ENCODE results near the gene IFNA7.
"Not testable (repeated sequence)": the region's sequence is repeated elsewhere in the genome, so short reads cannot be mapped to it uniquely, and the experiment has no call there.

Gene IFNA7

DNA sequence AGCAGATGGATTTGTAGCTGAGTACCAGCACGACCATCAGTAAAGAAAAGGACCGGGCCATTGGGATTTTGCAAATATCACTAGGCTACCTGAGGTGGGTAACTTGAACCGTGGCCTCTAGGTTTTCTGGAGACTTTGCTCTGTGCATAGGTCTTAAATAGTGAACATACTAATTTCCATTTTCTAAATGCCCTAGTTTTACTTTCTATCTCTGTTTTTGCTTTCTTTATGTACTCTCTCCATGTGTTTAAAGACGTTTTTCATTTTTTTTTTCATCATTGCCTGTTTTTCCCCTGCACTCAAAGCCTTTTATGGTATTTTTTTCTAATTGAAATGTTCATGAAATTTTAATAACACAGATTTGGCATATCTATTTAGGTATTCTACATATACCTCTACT lies at the start of gene IFNA7:
TSS of gene IFNA7 (minus strand) at position 101 of the 400 bp plus-strand sequence. CDS start at position 61, 40 bp downstream.
- not testable (repeated sequence) for DNase-seq (ENCODE audit: low read depth in 2 of 2)

- no peak for DNase-seq (ENCODE audit: low read depth in 2 of 2)
Observed at GRCh38 chr9:21251638-21252037, 49.6 kb upstream of the IFNA7 start.

DNA sequence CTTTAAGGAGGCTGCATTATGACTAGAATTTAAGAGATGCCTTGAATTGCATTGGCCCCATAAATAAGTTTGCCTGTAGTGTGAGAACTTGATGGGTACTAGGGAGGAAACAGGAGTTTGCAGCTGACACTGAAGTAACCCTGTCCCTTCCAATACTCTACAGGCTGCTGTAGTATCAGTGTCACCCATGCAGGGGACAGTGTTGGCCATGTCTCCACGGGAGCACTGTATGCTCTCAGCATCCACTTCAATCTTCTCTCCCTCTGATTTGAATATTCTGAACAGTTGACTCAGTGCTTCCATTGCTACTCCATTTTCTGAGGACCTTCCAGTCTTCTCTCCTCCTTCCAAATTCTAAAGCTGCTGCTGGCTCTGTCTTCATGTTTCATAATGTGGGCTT lies 49.2 kb upstream of the IFNA7 start:
- DNase-seq (ENCODE audit: low read depth in 2 of 2) = no peak

DNA sequence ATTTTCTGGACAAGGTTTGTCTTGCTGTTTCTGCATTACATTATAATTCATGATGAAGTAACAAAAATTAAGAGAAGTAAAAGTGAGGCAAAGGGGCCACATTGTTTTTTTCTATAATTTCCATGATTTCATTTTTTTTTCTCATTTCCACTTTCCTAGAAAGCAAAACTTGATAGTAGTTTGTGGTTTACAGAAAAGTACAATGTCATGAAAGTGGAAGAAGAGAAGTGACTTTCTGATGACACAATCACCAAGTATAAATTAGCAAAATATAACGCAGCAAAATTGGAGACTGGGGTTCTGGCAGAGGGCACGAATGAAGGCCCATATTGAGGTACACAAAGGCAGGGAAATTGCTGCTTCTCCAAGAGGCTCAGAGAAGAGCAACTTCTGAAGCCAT lies 42.8 kb upstream of the IFNA7 start:
- DNase-seq (ENCODE audit: low read depth in 2 of 2) = no peak

- DNase-seq (ENCODE audit: low read depth in 2 of 2) = no peak
Observed at GRCh38 chr9:21239911-21240310, 37.9 kb upstream of the IFNA7 start, which contains the start of gene IFNA14. TSS of gene IFNA14 (minus strand) at chr9:21240005. CDS start at chr9:21239935, 70 bp downstream.

DNA sequence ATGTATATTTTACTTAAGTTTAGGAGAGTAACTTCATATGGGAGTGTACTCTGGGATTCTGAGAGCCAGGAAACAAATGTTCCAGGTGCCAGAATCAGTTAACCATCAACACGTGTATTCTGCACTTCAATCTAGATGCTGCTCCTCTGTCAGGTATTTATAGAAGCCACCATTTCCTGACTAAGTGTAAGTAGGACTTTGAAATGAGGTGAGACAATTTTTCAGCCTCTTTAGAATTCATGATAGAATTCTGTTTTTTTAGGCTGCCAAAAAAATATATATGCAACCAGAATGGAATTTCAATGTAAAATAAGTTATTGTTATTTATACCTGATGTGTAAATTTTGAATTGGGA lies 34.3 kb upstream of the IFNA7 start:
- DNase-seq (ENCODE audit: low read depth in 2 of 2) = not testable (repeated sequence)

DNA sequence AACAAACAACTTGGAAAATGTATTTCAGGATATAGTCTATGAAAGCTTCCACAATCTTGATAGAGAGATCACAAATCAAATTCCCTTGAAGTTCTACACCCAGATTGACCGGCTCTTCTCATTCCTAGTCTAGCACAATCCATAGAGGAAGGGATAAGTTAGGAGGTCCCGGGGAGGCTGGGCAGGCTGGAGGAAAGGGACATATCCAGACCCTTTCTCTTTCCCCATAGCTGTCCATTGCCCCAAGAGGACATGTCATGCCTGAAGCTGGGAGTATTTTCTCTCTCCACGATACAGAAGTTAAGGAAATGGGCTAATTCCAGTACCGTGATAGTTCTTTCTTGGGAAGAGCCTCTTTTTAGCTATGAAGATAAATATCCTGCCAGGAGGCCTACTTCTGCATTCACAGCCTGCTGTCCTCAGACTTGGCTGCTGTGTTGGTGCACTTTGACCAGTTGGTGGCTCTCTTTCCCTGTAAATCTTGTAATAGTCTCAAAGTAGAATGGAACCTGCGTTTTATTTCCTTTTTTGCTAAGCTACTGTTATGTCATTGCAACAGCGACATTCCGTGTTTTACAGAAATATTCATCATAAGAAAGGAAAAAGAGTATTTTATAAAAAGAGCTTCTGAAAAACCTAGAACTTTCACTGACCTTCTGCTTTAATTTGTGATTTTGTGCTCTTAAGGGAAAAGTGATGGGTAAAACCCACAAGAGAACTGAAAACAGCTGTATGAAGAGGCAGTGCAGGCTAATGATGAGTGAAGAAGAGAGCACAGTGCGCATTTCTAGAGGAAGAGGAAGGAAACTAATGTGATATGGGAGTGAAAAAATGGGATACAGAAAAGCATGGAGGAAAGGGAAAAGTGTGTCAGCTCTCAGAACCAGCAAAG lies 33.7 kb upstream of the IFNA7 start:
- DNase-seq (ENCODE audit: low read depth in 2 of 2) = not testable (repeated sequence)

- no peak for DNase-seq (ENCODE audit: low read depth in 2 of 2)
Observed at GRCh38 chr9:21234153-21234687, 32.2 kb upstream of the IFNA7 start.

GRCh38 chr9:21233258-21233657 lies 31.3 kb upstream of the IFNA7 start:
- DNase-seq (ENCODE audit: low read depth in 2 of 2) = no peak

DNA sequence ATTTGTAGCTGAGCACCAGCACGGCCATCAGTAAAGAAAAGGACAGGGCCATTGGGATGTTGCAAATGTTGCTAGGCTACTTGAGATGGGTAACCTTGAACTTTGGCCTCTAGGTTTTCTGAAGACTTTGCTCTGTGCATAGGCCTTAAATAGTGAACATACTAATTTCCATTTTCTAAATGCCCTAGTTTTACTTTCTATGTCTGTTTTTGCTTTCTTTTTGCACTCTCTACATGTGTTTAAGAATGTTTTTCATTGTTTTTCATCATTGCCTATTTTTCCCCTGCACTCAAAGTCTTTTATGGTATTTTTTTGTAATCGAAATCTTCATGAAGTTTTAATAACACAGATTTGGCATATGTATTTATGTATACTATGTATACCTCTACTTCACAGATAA lies 26.1 kb upstream of the IFNA7 start, which contains the start of gene IFNA17:
TSS of gene IFNA17 (minus strand) at position 101 of the 400 bp plus-strand sequence. CDS start at position 52, 49 bp downstream.
- DNase-seq (ENCODE audit: low read depth in 2 of 2) = no peak

GRCh38 chr9:21217211-21217610 lies 15.2 kb upstream of the IFNA7 start, which contains the start of gene IFNA16:
TSS of gene IFNA16 (minus strand) at chr9:21217311. CDS start at chr9:21217305, 6 bp downstream.
- not testable (repeated sequence) for DNase-seq (ENCODE audit: low read depth in 2 of 2)

- DNase-seq (ENCODE audit: low read depth in 2 of 2) = not testable (repeated sequence)
Observed at GRCh38 chr9:21213411-21214326, 11.7 kb upstream of the IFNA7 start.

DNA sequence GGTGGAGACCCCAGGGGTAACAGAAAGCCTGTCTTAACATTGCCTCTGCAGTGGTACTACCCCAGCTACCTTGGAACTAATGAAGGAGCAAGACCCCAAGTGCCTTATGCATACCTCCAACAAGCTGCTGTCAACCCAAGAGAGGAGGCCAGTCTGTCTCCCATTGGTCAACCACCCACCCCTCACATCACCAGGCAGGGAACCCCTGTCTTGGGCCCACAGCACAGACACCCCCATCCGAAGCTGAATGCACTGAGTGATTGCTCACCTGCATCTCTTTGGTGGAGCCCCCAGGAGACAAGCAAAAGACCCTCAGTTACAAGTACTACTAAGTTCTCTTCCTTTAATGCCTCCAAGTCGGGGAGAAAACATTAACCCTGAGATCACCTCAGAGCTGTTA lies 10.2 kb upstream of the IFNA7 start:
- not testable (repeated sequence) for DNase-seq (ENCODE audit: low read depth in 2 of 2)

GRCh38 chr9:21210782-21211181 lies 8.8 kb upstream of the IFNA7 start:
- DNase-seq (ENCODE audit: low read depth in 2 of 2) = not testable (repeated sequence)

DNA sequence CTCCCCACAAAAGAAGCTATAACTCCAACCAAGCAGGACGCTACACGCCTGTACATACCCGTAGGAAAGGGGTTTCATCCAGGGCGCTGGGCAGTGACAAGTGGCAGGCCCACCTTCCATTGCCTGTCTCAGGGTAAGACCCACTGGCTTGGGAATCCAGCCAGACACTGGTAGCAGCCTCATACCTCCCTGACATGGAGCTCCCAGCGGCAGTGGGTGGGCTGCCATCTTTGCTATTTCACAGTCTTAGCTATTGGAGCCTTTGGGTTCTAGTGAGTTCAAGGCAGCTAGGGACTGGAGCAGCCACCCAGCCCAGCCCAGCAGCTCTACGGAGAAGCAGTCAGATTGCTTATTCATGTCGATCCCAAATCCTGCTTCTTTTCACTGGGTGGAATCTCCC lies 8.3 kb upstream of the IFNA7 start:
- DNase-seq (ENCODE audit: low read depth in 2 of 2) = no peak

- DNase-seq (ENCODE audit: low read depth in 2 of 2) = not testable (repeated sequence)
Observed at GRCh38 chr9:21207043-21207442, 5.0 kb upstream of the IFNA7 start, which contains the start of gene IFNA10. TSS of gene IFNA10 (minus strand) at chr9:21207143. CDS start at chr9:21207097, 46 bp downstream.

- no peak for DNase-seq (ENCODE audit: low read depth in 2 of 2)
Observed at GRCh38 chr9:21205204-21205603, 3.2 kb upstream of the IFNA7 start.

DNA sequence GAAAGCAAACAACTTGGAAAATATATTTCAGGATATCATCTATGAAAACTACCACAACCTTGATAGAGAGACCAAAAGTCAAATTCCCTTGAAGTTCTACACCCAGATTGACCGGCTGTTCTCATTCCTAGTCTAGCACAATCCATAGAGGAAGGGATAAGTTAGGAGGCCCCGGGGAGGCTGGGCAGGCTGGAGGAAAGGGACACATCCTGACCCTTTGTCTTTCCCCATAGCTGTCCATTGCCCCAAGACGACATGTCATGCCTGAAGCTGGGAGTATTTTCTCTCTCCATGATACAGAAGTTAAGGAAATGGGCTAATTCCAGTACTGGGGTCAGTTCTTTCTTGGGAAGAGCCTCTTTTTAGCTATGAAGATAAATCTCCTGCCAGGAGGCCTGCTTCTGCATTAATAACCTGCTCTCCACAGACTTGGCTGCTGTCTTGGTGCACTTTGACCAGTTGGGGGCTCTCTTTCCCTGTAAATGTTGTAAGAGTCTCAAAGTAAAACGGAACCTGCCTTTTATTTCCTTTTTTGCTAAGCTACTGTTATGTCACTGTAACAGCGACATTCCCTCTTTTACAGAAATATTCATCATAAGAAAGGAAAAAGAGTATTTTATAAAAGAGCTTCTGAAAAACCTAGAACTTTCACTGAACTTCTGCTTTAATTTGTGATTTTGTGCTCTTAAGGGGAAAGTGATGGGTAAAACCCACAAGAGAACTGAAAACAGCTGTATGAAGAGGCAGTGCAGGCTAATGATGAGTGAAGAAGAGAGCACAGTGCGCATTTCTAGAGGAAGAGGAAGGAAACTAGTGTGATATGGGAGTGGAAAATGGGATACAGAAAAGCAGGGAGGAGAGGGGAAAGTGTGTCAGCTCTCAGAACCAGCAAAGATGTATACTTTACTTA lies 6.9 kb downstream of the IFNA7 start:
- DNase-seq (ENCODE audit: low read depth in 2 of 2) = not testable (repeated sequence)

GRCh38 chr9:21187487-21187886 lies 14.5 kb downstream of the IFNA7 start, which contains the start of gene IFNA4:
TSS of gene IFNA4 (minus strand) at chr9:21187587. CDS start at chr9:21187531, 56 bp downstream.
- not testable (repeated sequence) for DNase-seq (ENCODE audit: low read depth in 2 of 2)

Data from stimulated activated CD8-positive, alpha-beta memory T cell treated with anti-CD3 and anti-CD28 coated beads, Interleukin-15, amount 100 ng/mL, for 4 hours (primary cell).